Mesendoderm (in vitro differentiated cells): ENCODE results near the gene CHP2.

Experiments
- DNase-seq: peaks from one replicate; pipeline ENCODE4 v3.0.0; 2013
- H2AK5ac ChIP-seq: 2 replicates; pipeline ENCODE4 v1.6.1; 2013; ENCODE audit warnings: low read length, inconsistent platforms
- H2BK120ac ChIP-seq: 2 replicates; pipeline ENCODE4 v1.6.1; 2013; ENCODE audit warnings: low read depth, mild to moderate bottlenecking, low read length, moderate library complexity, mixed read lengths
- H2BK15ac ChIP-seq: replicated peaks from 2 replicates; pipeline ENCODE4 v1.6.1; 2013; ENCODE audit warnings: low read depth, mild to moderate bottlenecking, moderate library complexity
- H2BK5ac ChIP-seq: 2 replicates; pipeline ENCODE4 v1.6.1; 2013; ENCODE audit warnings: low read length, inconsistent platforms
- H3K18ac ChIP-seq: 2 replicates; pipeline ENCODE4 v1.6.1; 2013; ENCODE audit warnings: mild to moderate bottlenecking, low read length, mixed read lengths
- H3K23ac ChIP-seq: one replicate; pipeline ENCODE4 v1.6.1; 2013; ENCODE audit warnings: low read length
- H3K27ac ChIP-seq: 2 replicates; pipeline ENCODE4 v1.5.1; 2013; ENCODE audit warnings: low read depth, mild to moderate bottlenecking, inconsistent platforms, low read length, moderate library complexity
- H3K27me3 ChIP-seq: 2 replicates; pipeline ENCODE4 v1.6.1; 2013; ENCODE audit warnings: low read length, control low read depth, mild to moderate bottlenecking, inconsistent platforms; ENCODE audit not compliant: insufficient read depth, poor library complexity
- H3K36me3 ChIP-seq: 2 replicates; pipeline ENCODE4 v1.6.1; 2013; ENCODE audit warnings: low read length, inconsistent platforms; ENCODE audit not compliant: control insufficient read depth, insufficient read depth
- H3K4ac ChIP-seq: one replicate; pipeline ENCODE4 v1.6.1; 2013; ENCODE audit warnings: low read depth, mild to moderate bottlenecking, low read length, moderate library complexity
- H3K4me1 ChIP-seq: 2 replicates; pipeline ENCODE4 v1.6.1; 2013; ENCODE audit warnings: low read depth, low read length, inconsistent platforms; ENCODE audit not compliant: control insufficient read depth
- H3K4me2 ChIP-seq: 2 replicates; pipeline ENCODE4 v1.6.1; 2013; ENCODE audit warnings: low read length
- H3K4me3 ChIP-seq: 2 replicates; pipeline ENCODE4 v1.5.1; 2013; ENCODE audit warnings: mild to moderate bottlenecking, low read length
- H3K56ac ChIP-seq: one replicate; pipeline ENCODE4 v1.6.1; 2013; ENCODE audit warnings: low read length
- H3K79me1 ChIP-seq: 2 replicates; pipeline ENCODE4 v1.6.1; 2013; ENCODE audit warnings: low read length, inconsistent platforms
- H3K79me2 ChIP-seq: 2 replicates; pipeline ENCODE4 v1.6.1; 2013; ENCODE audit warnings: mild to moderate bottlenecking, low read length; ENCODE audit not compliant: control insufficient read depth, insufficient read depth
- H3K9ac ChIP-seq: 2 replicates; pipeline ENCODE4 v1.6.1; 2013; ENCODE audit warnings: low read length, inconsistent platforms
- H4K5ac ChIP-seq: one replicate; pipeline ENCODE4 v1.6.1; 2013; ENCODE audit warnings: low read length
- H4K8ac ChIP-seq: one replicate; pipeline ENCODE4 v1.6.1; 2013; ENCODE audit warnings: low read depth, mild to moderate bottlenecking, control low read depth, low read length, moderate library complexity
- WGBS: extraction: QIAGEN DNeasy Blood & Tissue Kit; methylation state at CpG from one replicate; pipeline ENCODE4 v1.1.7; 2013; ENCODE audit warnings: low lambda C conversion rate, missing lambda C conversion rate; ENCODE audit not compliant: insufficient coverage; ENCODE audit errors: extremely low coverage; 5-methylcytosine and 5-hydroxymethylcytosine counted together

Gene CHP2

DNA sequence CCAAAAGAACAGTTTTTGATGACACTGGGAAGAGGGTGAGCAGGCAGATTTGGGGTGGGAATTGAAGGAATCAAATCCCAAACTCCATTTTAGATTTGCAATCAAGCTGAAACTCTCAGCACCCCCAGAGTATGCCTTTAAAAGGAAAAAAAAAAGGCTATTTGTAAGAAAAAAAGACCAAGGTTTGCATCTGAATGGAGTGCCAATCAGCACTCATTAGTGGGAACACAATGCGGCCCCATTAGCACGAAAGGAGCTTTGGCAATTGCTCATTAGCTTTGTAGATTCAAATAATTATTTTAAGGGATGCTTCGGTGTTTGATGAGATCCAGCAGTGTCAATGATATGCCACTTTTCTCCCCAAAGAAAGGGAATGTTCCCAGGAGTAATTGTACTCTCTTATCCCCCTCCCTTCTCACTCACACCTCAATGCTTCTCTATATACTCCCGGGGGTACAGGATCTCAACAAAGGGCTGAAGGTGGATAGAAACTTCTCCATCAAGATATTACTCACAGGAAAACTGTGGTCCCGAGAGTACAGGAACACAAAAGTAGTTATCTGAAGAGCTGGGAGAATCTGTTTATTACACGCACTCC is 32.2 kb downstream of the CHP2 start:
- H2BK5ac ChIP-seq: no peak overlapping the region
- no peak overlapping the region for H3K4me2 ChIP-seq
- H2AK5ac ChIP-seq: no peak overlapping the region
- no peak overlapping the region for H4K8ac ChIP-seq
- peaks cover 2% of the 10 kb centered on the region for H3K27me3 ChIP-seq
- H3K36me3 ChIP-seq: no peaks in the 10 kb centered on the region
- no peak overlapping the region for H3K18ac ChIP-seq
- H3K27ac ChIP-seq: no peak overlapping the region
- H3K79me1 ChIP-seq: no peaks in the 10 kb centered on the region
- no peak overlapping the region for H2BK15ac ChIP-seq
- H3K9ac ChIP-seq: no peak overlapping the region
- H3K23ac ChIP-seq: no peak overlapping the region
- no peaks in the 10 kb centered on the region for H3K4me1 ChIP-seq
- DNase-seq: no peak
- H2BK120ac ChIP-seq: no peak overlapping the region
- H4K5ac ChIP-seq: no peak overlapping the region
- no CpG with 5 or more reads among the region's 6 CpGs for WGBS
- H3K79me2 ChIP-seq: no peaks in the 10 kb centered on the region
- no peak overlapping the region for H3K4me3 ChIP-seq
- H3K4ac ChIP-seq: no peak overlapping the region
- no peak overlapping the region for H3K56ac ChIP-seq

DNA sequence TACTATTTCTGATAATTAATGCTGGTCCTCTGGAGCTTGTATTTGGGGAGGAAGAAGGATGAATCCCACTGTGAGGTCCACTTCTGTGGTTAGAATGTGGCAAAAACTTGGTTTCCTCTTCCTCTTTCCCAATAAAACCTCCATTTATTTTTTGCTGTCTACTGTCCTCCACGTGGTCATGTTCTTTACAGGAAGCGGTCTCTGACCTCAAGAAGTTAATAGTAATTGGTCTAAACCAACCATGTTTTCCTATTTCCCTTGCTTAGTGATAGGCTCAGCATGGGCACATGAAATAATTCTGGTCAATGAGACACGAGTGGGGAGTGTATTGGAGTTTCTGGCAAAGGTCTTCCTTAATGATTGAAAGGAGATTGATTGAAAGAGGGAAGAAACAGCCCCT is 33.9 kb downstream of the CHP2 start:
- WGBS: no CpG with 5 or more reads among the region's 3 CpGs
- Histone ChIP-seq H3K79me2 (no peaks in the 10 kb centered on the region), H4K8ac (no peak overlapping the region), H3K36me3 (no peaks in the 10 kb centered on the region), H3K56ac (no peak overlapping the region), H2AK5ac (no peak overlapping the region), H2BK15ac (no peak overlapping the region), H2BK120ac (no peak overlapping the region), H3K9ac (no peak overlapping the region), H3K23ac (no peak overlapping the region), H3K18ac (no peak overlapping the region), H3K4me2 (no peak overlapping the region), H3K27ac (no peak overlapping the region), H3K27me3 (peaks cover 2% of the 10 kb centered on the region), H4K5ac (no peak overlapping the region), H3K4me1 (no peaks in the 10 kb centered on the region), H2BK5ac (no peak overlapping the region), H3K4me3 (no peak overlapping the region), H3K79me1 (no peaks in the 10 kb centered on the region), H3K4ac (no peak overlapping the region)
- DNase-seq: no peak

DNA sequence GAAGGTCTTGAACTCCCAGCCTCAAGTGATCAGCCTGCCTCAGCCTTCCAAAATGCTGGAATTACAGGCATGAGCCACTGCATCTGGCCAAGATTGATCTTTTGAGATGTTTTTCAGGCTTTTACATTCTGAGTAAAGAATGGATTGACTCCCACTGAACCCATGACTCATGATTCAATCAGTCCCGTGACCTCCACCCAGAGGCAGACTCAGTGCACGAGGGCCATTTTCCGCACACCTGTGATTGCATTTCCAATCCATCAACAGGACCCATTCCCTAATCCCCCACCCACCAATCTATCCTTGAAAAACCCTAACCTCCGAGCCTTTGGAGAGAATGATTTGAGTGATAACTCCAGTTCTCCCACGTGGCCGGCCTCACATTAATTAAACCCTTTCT is 40.6 kb downstream of the CHP2 start:
- no peak overlapping the region for H4K5ac ChIP-seq
- no peak overlapping the region for H3K23ac ChIP-seq
- H3K4me1 ChIP-seq: no peaks in the 10 kb centered on the region
- H3K4me3 ChIP-seq: no peak overlapping the region
- H3K79me2 ChIP-seq: no peaks in the 10 kb centered on the region
- H3K79me1 ChIP-seq: no peaks in the 10 kb centered on the region
- DNase-seq: no peak
- H3K27me3 ChIP-seq: no peaks in the 10 kb centered on the region
- H2BK5ac ChIP-seq: no peak overlapping the region
- H3K4me2 ChIP-seq: no peak overlapping the region
- H3K18ac ChIP-seq: no peak overlapping the region
- H3K27ac ChIP-seq: no peak overlapping the region
- no peak overlapping the region for H4K8ac ChIP-seq
- no CpG with 5 or more reads among the region's 6 CpGs for WGBS
- no peak overlapping the region for H2BK15ac ChIP-seq
- no peaks in the 10 kb centered on the region for H3K36me3 ChIP-seq
- H3K4ac ChIP-seq: no peak overlapping the region
- H2BK120ac ChIP-seq: no peak overlapping the region
- H3K9ac ChIP-seq: no peak overlapping the region
- H3K56ac ChIP-seq: no peak overlapping the region
- H2AK5ac ChIP-seq: no peak overlapping the region

DNA sequence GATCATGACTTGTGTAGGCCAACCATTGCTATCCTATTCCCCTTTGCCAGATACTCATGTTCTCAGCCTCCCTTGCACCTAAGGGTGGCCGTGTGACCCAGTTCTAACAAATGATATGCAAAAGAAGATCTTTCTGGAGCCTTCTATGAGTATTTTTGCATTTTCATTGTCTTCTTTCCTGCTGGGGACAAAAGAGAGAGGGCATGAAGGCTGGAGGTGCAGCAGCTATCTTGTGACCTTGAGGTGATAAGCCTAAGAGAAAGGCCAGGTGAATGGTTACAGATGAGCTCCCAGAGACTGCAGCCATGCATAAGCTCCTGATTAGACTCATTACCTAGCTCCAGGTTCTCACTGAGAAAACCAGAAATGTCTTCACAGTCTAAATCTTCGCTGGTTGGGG is 42.1 kb downstream of the CHP2 start:
- Histone ChIP-seq H3K18ac (no peak overlapping the region), H3K4me2 (no peak overlapping the region), H3K27ac (no peak overlapping the region), H3K79me1 (no peaks in the 10 kb centered on the region), H2BK15ac (no peak overlapping the region), H3K56ac (no peak overlapping the region), H3K9ac (no peak overlapping the region), H3K36me3 (no peaks in the 10 kb centered on the region), H3K4ac (no peak overlapping the region), H3K4me3 (no peak overlapping the region), H4K5ac (no peak overlapping the region), H3K27me3 (no peaks in the 10 kb centered on the region), H3K23ac (no peak overlapping the region), H2BK5ac (no peak overlapping the region), H4K8ac (no peak overlapping the region), H3K79me2 (no peaks in the 10 kb centered on the region), H2BK120ac (no peak overlapping the region), H2AK5ac (no peak overlapping the region), H3K4me1 (no peaks in the 10 kb centered on the region)
- DNase-seq: no peak
- no CpG with 5 or more reads among the region's 2 CpGs for WGBS

DNA sequence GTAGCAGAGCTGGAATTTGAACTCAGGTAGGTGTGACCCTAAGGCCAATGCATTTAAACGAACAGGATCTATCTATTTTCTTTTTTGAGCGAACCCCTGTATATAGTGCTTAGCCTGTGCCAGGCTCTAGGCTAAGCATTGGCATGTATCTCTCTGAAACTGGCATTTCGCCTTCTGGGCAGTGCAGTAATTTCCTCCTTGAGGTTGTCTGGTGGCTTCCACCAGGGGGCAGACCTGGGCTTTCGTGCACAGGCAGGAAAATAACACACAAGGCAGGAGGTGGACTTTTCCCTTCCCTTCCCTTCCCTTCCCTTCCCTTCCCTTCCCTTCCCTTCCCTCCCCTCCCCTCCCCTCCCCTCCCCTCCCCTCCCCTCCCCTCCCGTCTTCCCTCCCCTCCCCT is 46.6 kb downstream of the CHP2 start:
- H3K79me1 ChIP-seq: no peaks in the 10 kb centered on the region
- no peak overlapping the region for H4K8ac ChIP-seq
- no peak overlapping the region for H2AK5ac ChIP-seq
- H3K23ac ChIP-seq: no peak overlapping the region
- H2BK5ac ChIP-seq: no peak overlapping the region
- H3K79me2 ChIP-seq: no peaks in the 10 kb centered on the region
- H3K27me3 ChIP-seq: no peaks in the 10 kb centered on the region
- peak; percentile 68 for DNase-seq
- H4K5ac ChIP-seq: no peak overlapping the region
- WGBS: no CpG with 5 or more reads among the region's 5 CpGs
- H3K4me2 ChIP-seq: no peak overlapping the region
- no peak overlapping the region for H3K56ac ChIP-seq
- no peak overlapping the region for H3K27ac ChIP-seq
- no peaks in the 10 kb centered on the region for H3K4me1 ChIP-seq
- H3K9ac ChIP-seq: no peak overlapping the region
- H2BK120ac ChIP-seq: no peak overlapping the region
- no peak overlapping the region for H3K4me3 ChIP-seq
- H3K36me3 ChIP-seq: no peaks in the 10 kb centered on the region
- no peak overlapping the region for H2BK15ac ChIP-seq
- no peak overlapping the region for H3K4ac ChIP-seq
- no peak overlapping the region for H3K18ac ChIP-seq

DNA sequence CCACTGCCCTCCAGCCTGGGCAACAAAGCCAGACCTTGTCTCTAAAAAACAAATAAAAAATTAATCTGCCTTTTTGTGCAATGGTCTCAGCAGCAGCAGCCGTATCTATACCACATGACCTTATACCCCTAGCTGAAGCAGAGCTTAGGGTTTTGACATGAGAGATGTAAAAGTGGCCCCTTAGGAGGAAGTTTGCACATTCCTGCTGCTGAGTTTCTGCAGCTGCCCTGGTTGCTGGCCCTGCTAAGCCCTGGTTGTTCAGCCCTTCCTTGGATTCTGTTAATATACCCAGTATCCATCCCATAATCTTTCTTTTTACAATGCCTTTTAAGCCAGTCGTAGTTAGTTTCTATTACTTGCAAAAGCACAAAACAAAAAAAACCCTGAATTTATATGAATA is 48.0 kb downstream of the CHP2 start:
- no peaks in the 10 kb centered on the region for H3K79me1 ChIP-seq
- H3K4me2 ChIP-seq: no peak overlapping the region
- H3K9ac ChIP-seq: no peak overlapping the region
- no peak overlapping the region for H3K56ac ChIP-seq
- H3K23ac ChIP-seq: no peak overlapping the region
- no CpG with 5 or more reads among the region's 2 CpGs for WGBS
- H2AK5ac ChIP-seq: no peak overlapping the region
- H3K18ac ChIP-seq: no peak overlapping the region
- no peak overlapping the region for H3K4ac ChIP-seq
- H4K5ac ChIP-seq: no peak overlapping the region
- H2BK120ac ChIP-seq: no peak overlapping the region
- H4K8ac ChIP-seq: no peak overlapping the region
- no peak overlapping the region for H3K27ac ChIP-seq
- H3K4me3 ChIP-seq: no peak overlapping the region
- no peak overlapping the region for H2BK15ac ChIP-seq
- H3K4me1 ChIP-seq: no peaks in the 10 kb centered on the region
- H3K79me2 ChIP-seq: no peaks in the 10 kb centered on the region
- no peak overlapping the region for H2BK5ac ChIP-seq
- no peaks in the 10 kb centered on the region for H3K36me3 ChIP-seq
- H3K27me3 ChIP-seq: no peaks in the 10 kb centered on the region
- DNase-seq: no peak
